ENCODE measurements around the gene RNF113B.

The RNF113B gene

GRCh38 chr13:98134901-98135300, 42.2 kb downstream of the RNF113B start:
- no peak for DNase-seq

DNA sequence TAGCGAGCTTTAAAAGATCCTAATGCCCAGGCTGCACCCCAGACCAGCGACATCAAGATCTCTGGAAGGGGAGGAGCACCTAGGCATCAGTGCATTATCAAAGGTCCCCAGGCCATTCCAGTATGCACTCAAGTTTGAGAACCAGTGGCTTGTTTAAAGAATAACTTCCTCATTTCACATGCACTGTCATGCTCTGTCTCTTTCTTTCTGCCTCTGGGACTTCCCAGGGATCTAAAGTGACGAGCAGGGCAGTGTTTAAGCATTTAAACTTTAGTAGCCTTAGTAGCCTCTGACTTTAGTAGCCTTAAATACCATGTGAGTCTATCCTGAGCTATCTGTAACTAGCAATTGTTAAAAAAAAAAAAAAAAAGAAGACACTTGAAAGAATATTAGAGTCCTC, 43.1 kb downstream of the RNF113B start:
- DNase-seq: no peak

DNA sequence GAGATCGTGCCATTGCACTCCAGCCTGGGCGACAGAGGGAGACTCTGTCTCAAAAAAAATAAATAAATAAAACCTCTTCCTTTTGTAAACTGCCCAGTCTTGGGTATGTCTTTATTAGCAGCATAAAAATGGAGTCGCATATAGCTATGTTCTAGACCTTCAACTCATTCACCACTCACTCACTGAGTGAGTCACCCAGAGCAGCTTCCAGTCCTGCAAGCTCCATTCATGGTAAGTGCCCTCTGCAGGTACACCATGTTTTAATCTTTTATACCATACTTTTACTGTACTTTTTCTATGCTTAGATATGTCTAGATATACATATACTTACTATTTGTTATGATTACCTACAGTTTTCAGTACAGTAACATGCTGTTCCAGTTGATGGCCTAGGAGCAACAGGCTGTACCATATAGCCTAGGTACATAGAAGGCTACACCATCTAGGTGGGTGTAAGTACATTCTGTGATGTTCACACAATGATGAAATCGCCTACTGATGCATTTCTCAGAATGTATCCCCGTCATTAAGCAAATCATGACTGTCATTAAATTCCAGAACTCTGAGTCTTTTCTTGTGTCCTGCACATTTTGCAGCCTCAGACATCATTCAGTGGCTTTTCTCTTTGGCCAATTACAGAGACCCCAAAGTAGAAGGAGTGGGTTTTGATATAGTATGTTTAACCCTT, 47.9 kb downstream of the RNF113B start:
- DNase-seq: no peak
